ENCODE results near the gene NOC2L.
"Not testable (repeated sequence)": the region's sequence is repeated elsewhere in the genome, so short reads cannot be mapped to it uniquely, and the experiment has no call there.

Gene NOC2L

GRCh38 chr1:993379-993995 lies 34.4 kb upstream of the NOC2L start:
- DNase-seq (ENCODE audit: low read depth): no peak

- DNase-seq (ENCODE audit: low read depth): no peak
Measured at GRCh38 chr1:992362-992761, 33.3 kb upstream of the NOC2L start.

DNA sequence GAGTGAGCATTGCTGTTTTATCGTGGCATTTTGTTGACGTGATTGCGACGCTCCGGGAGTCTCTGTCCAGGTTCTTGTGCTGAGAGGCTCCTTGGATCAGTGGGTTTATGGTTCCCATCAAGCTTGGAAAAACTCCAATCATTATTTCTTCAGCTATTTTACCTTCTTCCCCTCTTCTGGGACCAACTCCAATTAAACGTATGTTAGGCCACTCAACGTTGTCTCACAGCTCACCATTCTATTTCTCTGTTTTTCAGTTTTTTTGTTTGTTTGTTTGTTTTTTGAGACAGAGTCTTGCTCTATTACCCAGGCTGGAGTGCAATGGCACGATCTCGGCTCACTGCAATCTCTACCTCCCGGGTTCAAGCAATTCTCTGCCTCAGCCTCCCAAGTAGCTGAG lies 32.8 kb upstream of the NOC2L start:
- DNase-seq (ENCODE audit: low read depth): no peak

DNA sequence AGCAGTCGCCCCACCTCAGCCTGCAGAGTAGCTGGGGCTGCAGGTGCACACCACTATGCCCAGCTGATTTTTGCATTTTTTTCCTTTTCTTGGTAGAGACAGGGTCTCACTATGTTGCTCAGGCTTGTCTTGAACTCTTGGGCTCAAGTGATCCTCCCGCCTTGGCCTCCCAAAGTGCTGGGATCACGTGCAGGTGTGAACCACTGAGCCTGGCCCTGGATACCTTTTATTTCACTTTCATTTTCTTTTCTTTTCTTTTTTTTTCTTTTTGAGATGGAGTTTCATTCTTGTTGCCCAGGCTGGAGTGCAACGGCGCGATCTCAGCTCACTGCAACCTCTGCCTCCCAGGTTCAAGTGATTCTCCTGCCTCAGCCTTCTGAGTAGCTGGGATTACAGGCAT lies 32.2 kb upstream of the NOC2L start:
- DNase-seq (ENCODE audit: low read depth): not testable (repeated sequence)

GRCh38 chr1:988061-988460 lies 29.0 kb upstream of the NOC2L start:
- DNase-seq (ENCODE audit: low read depth): not testable (repeated sequence)

- DNase-seq (ENCODE audit: low read depth): no peak
Measured at GRCh38 chr1:985126-985525, 26.1 kb upstream of the NOC2L start.

DNA sequence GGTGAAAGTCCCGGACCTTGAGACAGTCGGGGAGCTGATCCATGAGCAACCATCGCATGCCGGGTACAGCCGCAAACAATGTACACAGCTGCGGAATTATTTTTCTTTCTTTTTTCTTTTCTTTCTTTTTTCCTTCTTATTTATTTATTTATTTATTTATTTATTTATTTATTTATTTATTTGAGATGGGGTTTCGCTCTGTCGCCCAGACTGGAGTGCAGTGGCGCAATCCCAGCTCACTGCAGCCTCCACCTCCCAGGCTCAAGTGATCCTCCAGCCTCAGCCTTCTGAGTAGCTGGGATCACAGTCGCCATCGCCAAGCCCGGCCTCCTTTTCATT lies 25.4 kb upstream of the NOC2L start:
- no peak for DNase-seq (ENCODE audit: low read depth)

DNA sequence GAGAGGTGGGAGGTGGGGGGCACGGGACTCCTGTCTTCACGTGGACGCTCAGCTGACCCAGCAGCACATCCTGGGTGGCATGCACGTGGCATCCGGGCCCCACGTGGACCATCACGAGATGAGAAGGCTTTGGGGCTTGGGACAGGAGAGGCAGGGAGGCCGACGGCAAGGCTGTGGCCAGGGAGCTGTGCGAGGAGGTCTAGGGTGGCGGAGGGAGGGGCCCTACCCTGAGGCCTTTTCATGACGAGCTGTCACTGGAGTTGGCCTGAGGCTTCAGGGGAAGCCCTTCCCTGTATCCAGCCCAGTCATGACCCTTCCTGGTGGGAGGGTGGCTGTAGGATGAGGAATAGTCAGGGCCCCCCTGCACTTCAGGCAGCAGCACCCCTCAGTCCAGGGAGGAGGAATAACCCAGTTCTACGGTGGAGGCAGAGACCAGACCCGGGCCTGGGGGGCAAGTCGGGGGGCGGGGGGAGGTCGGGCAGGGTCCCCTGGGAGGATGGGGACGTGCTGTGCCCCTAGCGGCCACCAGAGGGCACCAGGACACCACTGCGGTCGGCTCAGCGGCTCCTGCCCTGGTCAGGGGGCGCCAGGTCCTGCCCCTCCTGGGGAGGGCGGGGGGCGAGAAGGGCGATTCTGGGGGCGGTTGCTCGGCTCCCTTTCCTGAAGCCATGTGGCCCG lies 24.9 kb upstream of the NOC2L start:
- no peak for DNase-seq (ENCODE audit: low read depth)

DNA sequence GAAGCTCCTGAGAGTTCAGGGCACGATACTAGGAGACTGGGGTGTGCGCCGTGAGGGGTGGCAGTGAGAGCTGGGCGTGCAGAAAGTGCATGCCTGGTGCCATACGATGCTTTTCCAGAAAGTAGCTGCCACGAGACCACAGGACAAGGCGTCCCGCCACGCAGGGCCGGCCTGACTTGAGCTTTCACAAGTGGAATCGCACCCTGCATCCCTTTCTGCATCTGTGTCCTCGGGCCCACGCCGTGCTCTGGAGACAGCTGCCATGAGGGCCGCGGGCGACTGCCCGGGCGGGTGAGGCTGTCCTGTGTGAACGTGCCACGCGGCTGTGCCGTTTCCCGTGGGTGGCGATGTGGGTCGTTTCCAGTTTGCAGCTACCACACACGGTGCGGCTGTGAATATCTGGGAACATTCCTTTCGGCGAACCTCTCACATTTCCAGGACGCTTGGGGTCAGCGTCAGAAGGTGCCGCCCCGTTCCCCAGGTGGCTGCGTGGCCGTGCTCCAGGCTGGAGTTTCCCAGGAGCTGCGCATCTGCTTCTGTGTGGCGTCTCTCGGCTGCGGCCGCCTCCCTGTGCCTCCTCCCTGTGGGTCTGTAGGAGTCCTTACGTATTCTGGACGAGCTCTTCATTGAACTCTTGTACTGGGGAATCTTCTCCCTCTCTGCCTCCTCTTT lies 23.8 kb upstream of the NOC2L start:
- DNase-seq (ENCODE audit: low read depth): no peak

DNA sequence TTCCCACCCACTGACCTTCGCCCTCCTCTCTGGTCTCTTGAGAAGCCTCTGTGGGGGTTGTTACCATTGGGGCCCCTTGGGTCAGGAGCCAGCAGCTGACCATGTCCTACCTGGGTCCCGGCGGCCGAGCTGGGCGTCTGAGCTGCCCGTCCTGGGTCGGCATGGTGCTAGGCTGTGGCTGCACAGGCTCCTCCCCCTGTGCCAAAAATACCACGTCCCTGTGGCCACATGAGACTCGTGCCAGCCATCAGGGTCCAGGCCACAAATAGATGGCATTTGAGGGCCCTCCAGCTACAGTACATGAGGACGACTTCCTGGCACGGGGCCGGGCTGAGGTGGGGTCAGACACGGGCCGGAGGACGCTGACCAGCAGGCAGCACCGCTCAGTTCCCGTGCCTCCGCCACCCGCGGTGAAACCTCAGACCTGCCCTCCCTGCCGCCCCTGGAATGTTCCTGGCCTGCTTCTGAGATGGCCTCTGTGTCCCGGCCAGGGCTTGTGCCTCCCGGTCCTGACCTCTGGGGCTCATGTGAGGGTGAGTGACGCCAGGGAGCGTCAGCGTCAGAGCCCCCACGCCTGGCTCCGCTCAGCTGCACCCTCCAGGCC lies 23.0 kb upstream of the NOC2L start, which contains the start of gene PERM1:
Gene PERM1, minus strand, starts transcription at position 139 of the 604 bp plus-strand sequence. CDS start 1,064 bp downstream, outside the sequence.
- no peak for DNase-seq (ENCODE audit: low read depth)

DNA sequence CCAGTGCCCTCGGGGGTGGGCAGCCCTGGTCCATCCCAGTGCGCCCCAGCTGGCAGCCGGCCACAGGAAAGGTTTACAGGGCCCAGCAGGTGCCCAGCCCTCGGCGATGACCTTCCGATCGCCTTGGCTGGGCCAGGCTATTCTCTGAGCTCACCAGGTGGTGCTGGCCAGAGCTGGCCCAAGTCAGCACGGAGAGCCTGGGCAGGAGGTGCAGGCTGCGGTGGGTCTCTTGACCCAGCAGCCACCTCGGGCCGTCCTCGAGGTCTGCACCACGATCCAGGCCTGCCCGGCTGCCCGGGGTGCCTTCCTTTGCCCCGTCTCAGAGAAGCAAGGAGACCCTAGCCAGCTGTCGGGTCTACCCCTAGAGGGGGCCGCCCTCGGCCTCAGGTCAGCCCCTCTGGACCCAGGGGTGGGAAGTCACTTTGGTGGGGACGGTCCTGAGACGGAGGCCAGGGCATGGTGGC lies 22.5 kb upstream of the NOC2L start:
- no peak for DNase-seq (ENCODE audit: low read depth)

DNA sequence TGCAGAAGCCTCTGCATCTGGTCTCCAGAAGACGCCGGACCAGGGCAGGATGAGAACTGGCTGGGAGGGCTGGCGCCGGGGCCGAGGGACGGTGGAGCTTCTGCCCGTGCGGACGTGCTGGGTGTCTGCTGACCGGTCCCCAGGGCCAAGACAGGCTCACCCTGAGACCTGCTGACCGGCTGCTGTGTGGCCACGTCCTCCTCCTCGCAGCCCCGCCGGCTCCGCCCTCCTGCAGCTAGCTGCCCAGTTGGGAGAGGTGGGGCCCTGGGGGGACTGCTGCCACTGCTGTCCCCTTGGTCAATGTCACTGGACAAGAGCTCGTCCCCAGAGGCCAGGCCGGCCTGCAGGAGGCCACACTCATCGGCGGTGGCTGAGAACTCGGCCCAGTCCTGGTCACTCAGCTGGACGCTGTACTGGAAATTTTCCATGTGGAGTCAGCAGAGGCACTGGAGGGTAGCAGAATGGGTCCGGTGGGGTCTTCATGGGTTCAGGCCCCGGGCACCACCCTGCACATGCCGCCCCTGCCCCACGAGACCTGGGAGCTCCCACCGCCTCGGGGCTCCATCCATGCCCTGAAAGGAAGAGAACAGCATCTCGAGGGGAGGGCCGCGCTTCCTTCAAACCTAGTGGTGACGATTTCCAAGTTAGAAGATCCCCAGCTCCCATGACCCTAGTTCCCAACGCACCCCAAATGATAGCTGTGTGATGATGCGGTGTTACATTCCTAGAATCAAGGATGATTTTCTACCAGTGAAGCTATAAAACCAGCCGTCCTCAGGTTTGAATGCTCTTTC lies 21.7 kb upstream of the NOC2L start:
- no peak for DNase-seq (ENCODE audit: low read depth)

DNA sequence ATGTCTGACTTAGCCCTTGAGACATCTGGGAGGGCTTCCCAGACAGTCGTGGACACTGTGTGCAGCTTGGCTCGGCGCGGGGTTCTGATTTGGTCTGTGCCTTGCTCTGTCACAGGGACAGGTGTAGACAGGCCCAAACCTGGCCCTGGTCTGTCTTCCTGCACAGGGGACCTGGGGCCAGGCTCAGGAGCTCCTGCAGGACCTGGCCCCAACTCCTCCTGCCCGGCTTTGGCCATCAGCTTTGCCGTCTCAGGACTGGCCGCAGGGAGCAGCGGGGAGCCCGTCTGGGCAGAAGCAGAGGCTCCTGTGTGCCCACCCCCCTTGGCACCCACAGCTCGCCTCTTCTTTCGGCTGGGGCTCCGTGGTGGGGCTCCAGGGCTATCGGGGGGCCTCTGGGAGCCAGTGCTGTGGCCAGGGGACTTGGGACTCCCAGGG lies 21.1 kb upstream of the NOC2L start:
- DNase-seq (ENCODE audit: low read depth): no peak

GRCh38 chr1:979744-980072 lies 20.7 kb upstream of the NOC2L start:
- DNase-seq (ENCODE audit: low read depth): no peak

DNA sequence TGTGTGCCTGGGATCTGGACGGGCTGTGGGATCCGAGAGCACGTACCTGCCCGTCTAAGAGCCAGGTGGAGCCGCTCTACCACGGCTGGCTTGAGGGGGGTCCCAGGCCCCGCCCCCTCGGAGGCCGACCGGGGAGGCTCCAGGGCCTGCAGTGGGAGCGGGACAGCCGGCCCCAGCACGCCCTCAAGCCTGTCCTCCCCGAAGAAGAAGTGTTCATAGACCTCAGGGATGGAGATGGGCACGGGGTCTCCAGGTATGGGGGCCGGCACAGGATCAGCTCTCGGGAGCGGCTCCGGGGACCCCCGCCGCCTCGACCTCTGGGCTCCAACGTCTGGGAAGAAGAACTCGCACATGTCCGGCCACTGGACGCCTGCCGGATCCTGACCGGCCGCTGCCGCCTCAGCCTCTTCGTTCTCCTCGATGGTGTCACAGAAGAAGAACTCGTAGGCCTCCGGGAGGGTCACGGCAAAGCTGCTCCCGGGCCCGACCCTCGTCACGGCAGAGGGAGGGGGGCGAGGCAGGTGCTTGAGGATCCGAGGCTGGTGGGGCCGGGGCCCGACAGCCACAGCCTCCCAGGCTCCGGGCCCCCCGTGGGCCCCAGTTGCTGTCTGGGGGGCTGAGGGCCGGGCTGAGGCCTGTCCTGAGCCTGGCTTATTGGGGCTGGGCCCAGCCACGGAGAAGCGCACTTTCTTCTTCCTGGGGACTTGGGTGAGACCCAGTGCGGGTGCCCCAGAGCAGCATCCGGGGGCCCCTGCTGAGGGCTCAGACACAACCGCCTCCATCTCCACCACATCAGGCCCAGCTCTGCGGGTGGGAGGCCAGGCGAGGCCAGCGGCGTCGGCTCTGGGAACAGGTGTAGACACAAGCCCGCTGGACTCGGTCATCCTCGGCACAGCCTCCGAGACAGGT lies 20.0 kb upstream of the NOC2L start:
- DNase-seq (ENCODE audit: low read depth): no peak

- no peak for DNase-seq (ENCODE audit: low read depth)
Measured at GRCh38 chr1:978069-978834, 19.2 kb upstream of the NOC2L start.

GRCh38 chr1:976791-977190 lies 17.7 kb upstream of the NOC2L start:
- DNase-seq (ENCODE audit: low read depth): not testable (repeated sequence)

DNA sequence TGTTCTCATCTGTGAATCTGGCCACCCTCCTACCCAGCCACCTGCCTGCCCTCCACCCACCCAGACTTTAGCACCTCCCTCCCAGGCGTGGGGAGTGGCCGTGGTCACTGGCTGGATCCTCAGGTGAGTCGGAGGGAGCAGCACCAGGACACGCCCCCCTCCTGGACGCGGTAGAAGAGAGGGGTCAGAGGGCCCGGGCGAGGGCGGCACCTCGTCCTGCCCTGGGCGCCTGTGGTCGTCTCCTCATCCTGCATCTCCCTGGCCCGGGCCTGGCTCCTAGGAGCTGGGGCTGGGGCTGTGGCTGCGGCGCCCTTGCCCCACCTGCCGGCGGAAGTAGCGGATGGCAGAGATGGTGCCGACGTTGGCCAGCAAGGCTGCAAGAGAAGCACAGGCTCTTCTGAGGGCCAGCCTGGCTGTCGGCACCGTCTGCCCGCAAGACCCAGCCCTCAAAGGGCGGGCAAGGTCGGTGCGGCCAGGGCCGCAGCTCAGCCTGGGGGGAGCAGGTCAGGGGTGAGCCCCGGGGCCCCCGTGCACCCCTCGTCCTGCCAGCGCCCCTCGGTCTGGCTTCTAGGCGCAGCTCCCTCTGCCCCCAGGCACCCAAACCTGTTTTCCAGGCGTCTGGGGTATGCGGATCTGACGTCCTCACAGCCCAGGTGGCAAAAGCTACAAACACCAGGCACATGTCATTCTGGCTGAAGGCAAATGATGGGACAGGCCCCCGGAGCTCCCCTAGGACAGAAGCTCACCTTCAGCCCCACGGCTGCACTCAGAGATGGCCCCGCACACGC lies 17.0 kb upstream of the NOC2L start:
- no peak for DNase-seq (ENCODE audit: low read depth)

GRCh38 chr1:975365-975764 lies 16.3 kb upstream of the NOC2L start:
- DNase-seq (ENCODE audit: low read depth): no peak
